GM20000 (cell line): ENCODE results near the gene CMTM6.
A peak's percentile ranks its signal among the peaks of the same experiment; 100 is the strongest.

Experiments used
- DNase-seq: peaks from one replicate; pipeline ENCODE4 v3.0.0; 2012; ENCODE audit warnings: low spot score
- CTCF ChIP-seq: IDR thresholded peaks from 2 replicates; pipeline ENCODE4 v1.5.1; 2012; ENCODE audit warnings: mild to moderate bottlenecking, control low read depth; ENCODE audit errors: extremely low read depth, missing control alignments

The CMTM6 gene

DNA sequence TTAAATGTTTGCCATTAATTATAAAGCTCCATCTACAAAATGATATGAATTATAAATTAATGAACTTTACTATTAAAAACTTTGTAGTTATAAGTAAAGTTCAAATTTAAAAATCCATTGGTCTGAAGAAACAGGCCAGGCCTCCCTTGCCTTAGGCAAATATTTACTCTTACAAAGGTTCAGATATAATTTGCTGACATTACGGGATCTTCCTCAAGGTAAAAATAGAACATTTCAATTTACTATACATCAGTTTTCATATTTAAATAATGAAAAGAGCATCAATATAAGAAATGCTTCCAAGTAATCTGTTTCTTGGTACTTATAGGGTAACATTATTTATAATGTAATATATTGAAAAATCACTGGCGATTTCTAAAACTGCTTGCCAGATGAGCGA is 3.7 kb downstream of the CMTM6 start:
- TF ChIP-seq CTCF = no peak
- DNase-seq = no peak

DNA sequence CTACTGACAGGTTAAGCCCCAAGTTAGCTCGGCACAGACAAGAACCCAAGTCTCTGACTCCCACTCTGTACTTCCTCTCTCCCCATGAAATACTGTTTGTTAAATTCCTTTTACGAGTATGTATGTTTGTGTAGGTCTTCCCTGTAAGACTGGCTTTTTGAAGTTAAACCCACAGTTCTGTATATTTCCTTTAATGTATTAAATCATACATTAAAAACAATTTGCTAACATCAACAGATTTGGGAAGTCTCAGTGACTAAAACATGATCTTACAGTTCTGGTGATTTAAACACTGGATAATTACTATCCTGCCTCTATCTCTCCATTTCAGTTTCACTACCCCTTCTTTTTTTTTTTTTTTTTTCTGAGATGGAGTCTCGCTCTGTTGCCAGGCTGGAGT is 4.4 kb downstream of the CMTM6 start:
- no peak for DNase-seq
- TF ChIP-seq CTCF = no peak

DNA sequence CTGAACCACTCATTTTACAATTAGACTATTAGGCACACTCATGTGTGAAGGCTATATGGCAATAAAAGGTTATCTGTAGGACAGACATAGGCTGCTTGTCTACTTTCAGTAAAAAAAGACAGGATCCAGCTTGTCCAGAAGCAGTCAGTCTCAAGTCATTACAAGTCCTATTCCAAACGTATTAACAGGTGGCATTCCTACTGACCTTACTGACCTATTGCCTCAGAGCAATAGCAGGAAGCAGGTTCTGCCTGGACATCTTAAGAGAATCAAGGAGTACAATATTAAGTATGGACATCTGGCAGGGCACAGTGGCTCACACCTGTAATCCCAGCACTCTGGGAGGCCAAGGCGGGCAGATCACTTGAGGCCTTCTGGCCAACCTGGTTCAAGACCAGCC is 7.0 kb downstream of the CMTM6 start:
- no peak for TF ChIP-seq CTCF
- no peak for DNase-seq

DNA sequence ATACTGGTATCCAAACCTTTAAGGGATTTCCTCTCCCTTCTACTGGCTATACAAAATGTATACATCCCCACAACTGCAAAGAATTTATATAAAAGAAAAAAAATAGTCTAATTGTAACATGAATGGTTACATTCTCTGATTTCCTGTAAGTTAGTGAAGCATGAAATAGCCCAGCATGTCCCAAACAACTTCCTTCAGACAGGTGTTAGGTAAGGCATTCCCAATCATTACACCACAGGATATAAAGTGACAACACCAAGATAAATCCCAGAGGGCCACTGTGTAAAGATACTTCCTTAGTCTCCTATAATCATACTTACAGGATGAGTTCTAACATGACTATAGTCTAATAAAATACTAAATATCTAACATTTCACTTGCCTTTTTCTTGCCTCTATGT is 7.6 kb downstream of the CMTM6 start:
- DNase-seq = no peak

DNA sequence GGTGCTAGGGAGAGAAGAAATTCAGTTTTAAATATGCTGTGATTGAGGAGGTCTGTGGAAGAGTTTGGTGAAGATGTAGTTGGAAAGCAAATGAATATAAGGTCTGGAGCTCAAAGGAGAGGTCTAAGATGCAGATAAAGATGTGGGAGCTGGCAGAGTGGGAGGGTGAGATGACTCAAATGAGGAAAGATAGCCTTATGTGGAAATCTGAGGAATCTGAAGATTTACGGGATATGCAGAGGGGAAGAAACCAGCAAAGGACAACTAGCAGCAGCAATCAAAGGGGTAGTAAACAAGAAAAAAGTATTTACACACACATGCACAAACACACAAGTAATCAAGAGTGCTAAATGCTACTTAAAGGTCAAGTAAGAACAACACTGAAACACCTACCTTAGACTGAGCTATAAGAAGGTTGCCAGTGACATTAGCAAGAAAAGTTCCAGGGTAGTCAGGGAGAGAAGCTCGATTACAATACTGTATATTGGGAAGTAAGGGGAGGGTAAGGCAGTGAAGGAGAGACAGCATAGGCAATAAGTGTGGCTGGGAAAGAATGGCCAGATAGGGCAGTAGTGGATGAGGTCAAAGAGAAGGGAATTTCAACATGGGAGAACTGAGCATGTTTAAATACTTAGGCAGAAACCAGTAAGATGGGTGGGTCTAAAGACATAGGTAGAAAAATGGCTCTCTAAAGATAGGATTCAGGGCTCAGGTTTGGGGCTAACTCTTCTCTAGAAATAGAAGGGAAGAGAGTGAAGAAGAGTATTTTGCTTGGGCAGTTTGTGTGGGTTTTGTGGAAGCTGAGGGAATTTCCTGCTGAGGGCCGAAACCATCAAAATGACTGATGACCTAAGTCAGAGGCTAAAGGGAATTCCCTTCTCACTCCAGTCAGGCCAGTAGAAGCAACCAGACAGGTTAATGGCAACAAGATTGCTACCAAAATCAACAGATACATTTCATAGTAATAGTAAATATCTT is 8.9 kb downstream of the CMTM6 start:
- no peak for TF ChIP-seq CTCF

More for the DNA sequence above, 7.6 kb downstream of the CMTM6 start:
- no peak for TF ChIP-seq CTCF

DNA sequence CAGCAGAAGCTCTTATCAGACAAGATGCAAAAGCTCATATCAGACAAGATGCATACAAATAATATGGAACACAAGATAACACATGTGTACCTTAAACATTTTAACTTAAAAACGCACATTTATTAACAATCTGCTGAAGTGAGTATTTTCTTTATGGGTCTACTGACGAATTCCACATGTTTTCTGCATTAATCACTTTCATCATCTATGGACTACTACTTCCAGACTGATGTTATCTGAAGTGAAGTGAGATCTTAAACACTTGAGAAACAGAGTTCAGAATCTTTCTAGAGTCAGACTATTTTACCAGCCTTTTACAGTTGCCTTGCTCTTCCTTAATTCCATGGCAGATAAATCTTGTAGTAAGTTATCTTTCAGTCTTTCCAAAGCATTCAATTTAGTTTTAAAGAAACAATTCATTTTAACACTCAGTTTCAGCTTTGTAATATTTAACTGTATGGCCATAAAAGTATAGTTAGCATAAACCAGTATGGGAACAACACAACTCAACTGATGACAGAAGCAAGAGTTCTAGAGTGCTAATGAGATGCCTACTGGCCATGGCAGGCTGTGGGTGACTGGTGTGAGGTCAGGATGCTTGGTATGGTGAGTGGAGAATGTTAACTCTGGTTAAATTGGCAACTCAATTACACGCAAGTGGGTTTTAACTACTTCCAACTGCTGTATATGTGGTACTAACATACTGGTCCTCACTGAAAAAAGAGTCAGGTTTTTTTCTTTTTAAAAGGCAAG is 9.8 kb downstream of the CMTM6 start:
- no peak for DNase-seq
- no peak for TF ChIP-seq CTCF

More for the DNA sequence above, 8.9 kb downstream of the CMTM6 start:
- DNase-seq = peak; percentile 66

DNA sequence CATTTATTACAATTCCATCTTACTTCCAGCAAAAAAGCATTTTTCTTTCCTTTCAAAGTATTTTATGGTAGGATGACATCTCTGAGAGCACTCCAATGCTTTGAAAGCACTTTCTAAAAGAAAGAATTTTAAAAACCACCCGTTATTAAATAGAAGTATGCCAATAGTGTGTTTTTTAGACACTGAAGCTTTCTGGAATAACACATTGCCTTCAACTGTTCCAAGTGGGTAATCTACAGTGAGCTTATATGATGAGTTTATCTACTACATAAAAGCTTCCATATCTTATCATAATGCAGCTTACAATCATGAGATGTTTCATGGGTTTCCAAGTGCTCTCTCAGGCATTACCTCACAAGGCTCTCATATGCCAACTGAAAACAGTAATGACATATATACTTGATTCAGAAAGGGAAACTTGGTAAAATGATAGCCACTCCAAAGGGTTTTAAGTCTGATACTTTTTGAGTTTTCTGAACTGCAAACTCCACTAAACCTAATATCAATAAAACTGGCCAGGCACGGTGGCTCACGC is 14.1 kb downstream of the CMTM6 start:
- no peak for DNase-seq
- no peak for TF ChIP-seq CTCF
